Mononuclear cell (primary cell): Measurements from ENCODE around the gene CNOT3. TPM values are rescaled to one million over a fixed set of nuclear protein-coding genes. Genes with fewer than 3 reads are reported as not detected.
"Not testable (repeated sequence)": the region's sequence is repeated elsewhere in the genome, so short reads cannot be mapped to it uniquely, and the experiment has no call there.

ENCODE experiments used
- H3K27me3 ChIP-seq: 2 replicates; pipeline ENCODE4 v1.6.0; 2011; ENCODE audit warnings: low read length, control low read depth; ENCODE audit not compliant: insufficient read depth
- H3K4me1 ChIP-seq: 2 replicates; pipeline ENCODE4 v1.5.1; 2011; ENCODE audit warnings: mild to moderate bottlenecking, low read length, control low read depth; ENCODE audit not compliant: insufficient read depth
- H3K4me3 ChIP-seq: 2 replicates; pipeline ENCODE4 v1.5.1; 2011; ENCODE audit warnings: mild to moderate bottlenecking, low read length, moderate library complexity
- H3K9me3 ChIP-seq: 2 replicates; pipeline ENCODE4 v1.5.1; 2011; ENCODE audit warnings: low read depth, mild to moderate bottlenecking, control low read depth, low read length
- total RNA-seq: library from RNA; depleted of rRNA; stranded (reverse); fragments of >200 nt; gene quantifications from one replicate; pipeline ENCODE4 v1.2.3, GENCODE V29; 2012

Gene CNOT3
- total RNA-seq, 1 donor, result 8.1 TPM

DNA sequence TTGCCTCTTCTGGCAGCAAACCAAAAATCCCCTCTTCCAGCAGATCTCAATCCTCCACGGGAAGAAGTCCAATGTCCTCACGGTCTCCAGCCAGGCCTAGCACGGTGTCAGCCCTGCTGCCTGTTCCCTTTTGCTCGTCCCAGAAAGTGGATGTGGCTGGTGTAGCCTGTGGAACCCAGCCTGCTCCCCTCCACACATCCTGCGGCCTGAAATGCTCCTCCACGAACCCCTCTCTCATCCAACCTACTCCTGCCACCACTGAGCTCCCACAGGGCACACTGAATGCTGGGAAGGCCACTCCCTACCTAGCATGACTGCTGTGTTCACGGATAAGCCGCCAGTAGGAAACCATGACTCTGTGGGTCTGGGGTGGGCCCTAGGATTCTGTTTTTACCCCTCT, 48.8 kb downstream of the CNOT3 start:
- H3K27me3 ChIP-seq, result no peaks in the 10 kb centered on the region
- no peaks in the 10 kb centered on the region for H3K9me3 ChIP-seq

DNA sequence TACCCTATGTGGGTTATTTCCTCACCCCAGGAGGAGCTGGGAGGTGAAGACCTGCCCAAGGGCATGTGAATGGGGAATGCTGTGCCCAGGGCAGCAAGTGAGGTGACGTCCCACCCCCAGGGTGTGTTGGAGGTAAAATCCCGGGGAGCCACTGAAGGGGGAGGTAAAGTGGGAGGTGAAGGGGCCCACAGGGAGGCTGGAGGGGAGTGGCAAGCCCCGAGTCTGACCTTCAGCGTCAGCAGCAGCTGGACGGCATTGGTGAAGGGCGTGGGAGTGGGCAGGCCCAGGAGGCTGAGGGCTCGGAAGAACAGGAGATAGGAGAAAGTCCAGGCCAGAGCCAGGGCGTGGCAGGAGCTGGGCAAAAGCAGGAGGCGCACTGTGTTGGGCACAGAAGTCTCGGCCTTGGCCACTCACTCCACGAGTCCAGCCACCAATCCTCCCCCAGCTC, 49.4 kb downstream of the CNOT3 start:
- Histone ChIP-seq H3K9me3 (no peaks in the 10 kb centered on the region), H3K27me3 (no peaks in the 10 kb centered on the region), H3K4me1 (peaks cover 26% of the 10 kb centered on the region), H3K4me3 (no peak overlapping the region)

More for the DNA sequence above, 48.8 kb downstream of the CNOT3 start:
- Histone ChIP-seq H3K4me1 (peaks cover 21% of the 10 kb centered on the region), H3K4me3 (no peak overlapping the region)

DNA sequence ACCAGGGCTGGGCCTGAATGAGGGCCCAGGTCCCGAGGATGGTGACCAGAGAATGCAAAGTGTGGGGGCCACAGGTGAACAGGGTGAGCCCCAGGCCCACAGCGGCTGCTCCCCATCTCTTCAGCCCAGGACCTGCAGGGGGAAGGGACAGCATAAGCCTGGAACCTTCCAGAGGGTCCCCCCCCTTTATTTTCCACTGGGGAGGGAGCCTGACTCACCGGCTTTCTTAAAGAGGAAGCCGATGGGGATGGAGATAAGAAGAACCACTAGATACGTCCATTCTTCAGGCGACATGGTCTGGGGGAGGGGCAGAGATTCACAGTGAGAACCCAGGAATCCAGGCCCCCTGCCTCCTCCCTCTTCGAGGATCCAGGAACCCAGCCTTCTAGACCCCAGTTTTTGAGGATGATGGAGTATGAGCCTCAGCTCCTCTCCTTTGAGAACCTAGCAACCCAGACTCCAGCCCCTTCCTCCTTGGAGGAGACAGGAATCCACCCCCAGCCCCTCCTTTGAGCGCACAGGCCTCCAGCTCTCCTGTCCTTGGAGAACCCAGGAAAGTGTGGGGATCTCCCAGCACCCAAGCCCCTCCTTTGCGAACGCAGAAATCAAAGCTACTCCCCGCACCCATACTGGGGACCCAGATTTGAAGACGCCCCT, 50.8 kb downstream of the CNOT3 start:
- no peaks in the 10 kb centered on the region for H3K27me3 ChIP-seq
- peaks cover 37% of the 10 kb centered on the region for H3K4me1 ChIP-seq
- H3K9me3 ChIP-seq, result no peaks in the 10 kb centered on the region
- H3K4me3 ChIP-seq, result peak overlapping the region; percentile 78

DNA sequence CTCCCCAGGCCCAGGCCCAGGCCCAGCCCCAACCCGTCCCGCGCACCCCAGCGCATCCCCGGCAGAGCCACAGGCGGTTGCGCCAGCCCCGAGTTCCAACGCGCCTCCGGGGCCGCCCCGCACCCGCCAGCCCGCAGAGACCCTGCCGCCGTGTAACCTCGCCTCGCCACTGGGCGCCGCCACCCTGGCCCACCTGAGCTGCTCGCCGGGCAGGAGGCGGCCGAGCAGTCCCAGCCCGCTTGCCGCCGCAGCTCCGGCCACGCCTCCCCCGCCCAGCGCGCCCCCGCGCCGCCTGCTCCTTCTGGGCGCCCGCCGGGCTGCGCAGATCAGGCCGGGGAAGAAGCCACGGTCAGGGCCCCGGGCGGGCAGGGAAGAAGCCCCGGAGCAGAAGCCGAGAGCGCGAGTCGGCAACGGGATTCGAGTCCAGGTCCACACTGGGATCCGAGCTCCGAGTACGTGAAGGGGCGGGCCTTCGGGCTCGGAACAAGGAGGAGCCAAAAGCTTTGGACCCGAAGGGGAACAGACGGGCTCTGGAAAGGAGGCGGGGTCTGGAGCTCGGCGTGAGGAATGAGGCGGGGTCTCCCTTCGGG, 51.7 kb downstream of the CNOT3 start, which contains the start of gene MBOAT7:
Gene MBOAT7, minus strand, starts transcription at position 436 of the 590 bp plus-strand sequence. CDS start 1,072 bp downstream, outside the sequence.
- Histone ChIP-seq H3K4me3 (peak within 1 kb of the TSS; percentile 78), H3K4me1 (peaks cover 37% of the 10 kb centered on the region), H3K27me3 (no peaks in the 10 kb centered on the region), H3K9me3 (no peaks in the 10 kb centered on the region)

- H3K4me1 ChIP-seq, result peaks cover 37% of the 10 kb centered on the region
- no peaks in the 10 kb centered on the region for H3K27me3 ChIP-seq
- peak overlapping the region; percentile 78 for H3K4me3 ChIP-seq
- no peaks in the 10 kb centered on the region for H3K9me3 ChIP-seq
These were observed 52.4 kb downstream of the CNOT3 start for GRCh38 chr19:54189735-54190502.

- Histone ChIP-seq H3K27me3 (no peaks in the 10 kb centered on the region), H3K9me3 (no peaks in the 10 kb centered on the region), H3K4me3 (peak overlapping the region; percentile 78), H3K4me1 (peaks cover 37% of the 10 kb centered on the region)
These were observed 53.0 kb downstream of the CNOT3 start for GRCh38 chr19:54190503-54191010.

DNA sequence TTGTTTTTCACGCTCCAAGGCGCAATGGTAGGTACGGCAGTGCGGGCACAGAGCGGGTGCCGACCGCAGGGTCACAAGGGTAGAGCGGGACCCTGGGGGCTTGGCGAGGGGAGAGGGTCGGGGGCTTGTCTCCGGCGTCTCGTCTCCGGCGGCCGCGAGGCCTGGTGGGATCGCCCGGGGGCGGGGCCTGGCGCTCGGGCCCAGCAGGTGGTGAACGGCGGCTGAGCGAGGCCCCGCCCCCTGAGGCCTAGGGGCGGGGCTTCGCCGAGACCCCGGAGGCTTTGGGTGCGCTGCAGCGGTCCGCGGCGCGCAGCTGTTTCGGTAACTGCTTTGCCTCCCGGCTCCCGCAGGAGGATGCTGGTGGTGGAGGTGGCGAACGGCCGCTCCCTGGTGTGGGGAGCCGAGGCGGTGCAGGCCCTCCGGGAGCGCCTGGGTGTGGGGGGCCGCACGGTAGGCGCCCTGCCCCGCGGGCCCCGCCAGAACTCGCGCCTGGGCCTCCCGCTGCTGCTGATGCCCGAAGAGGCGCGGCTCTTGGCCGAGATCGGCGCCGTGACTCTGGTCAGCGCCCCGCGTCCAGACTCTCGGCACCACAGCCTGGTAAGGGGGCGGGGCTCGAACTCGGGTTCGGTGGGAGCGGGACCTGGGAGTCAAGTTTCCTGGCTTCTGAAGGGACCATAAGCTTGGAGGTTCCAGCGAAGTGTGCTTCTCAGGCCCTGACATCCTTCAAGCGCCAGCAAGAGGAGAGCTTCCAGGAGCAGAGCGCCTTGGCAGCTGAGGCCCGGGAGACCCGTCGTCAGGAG, 53.6 kb downstream of the CNOT3 start, which contains the start of gene TSEN34:
Gene TSEN34, plus strand, starts transcription at position 298 of the 800 bp plus-strand sequence. Its CDS starts 57 bp downstream, at position 355.
- Histone ChIP-seq H3K9me3 (no peaks in the 10 kb centered on the region), H3K4me3 (peak within 1 kb of the TSS; percentile 78), H3K4me1 (peaks cover 37% of the 10 kb centered on the region), H3K27me3 (no peaks in the 10 kb centered on the region)

DNA sequence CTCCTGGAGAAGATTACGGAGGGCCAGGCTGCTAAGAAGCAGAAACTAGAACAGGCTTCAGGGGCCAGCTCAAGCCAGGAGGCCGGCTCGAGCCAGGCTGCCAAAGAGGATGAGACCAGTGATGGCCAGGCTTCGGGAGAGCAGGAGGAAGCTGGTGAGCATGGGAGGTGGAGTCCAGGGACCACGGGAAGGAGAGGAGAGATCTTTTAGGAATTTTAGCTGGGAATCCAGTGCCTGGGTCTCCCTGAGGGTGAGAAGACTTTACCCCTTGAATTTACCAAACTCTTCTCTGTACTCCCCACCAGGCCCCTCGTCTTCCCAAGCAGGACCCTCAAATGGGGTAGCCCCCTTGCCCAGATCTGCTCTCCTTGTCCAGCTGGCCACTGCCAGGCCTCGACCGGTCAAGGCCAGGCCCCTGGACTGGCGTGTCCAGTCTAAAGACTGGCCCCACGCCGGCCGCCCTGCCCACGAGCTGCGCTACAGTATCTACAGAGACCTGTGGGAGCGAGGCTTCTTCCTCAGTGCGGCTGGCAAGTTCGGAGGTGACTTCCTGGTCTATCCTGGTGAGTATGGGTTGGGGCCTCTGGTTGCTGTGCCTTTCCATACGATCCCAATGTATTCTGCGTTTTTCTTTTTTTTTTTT, 54.4 kb downstream of the CNOT3 start:
- Histone ChIP-seq H3K9me3 (no peaks in the 10 kb centered on the region), H3K27me3 (no peaks in the 10 kb centered on the region), H3K4me3 (peak overlapping the region; percentile 78), H3K4me1 (peaks cover 35% of the 10 kb centered on the region)

DNA sequence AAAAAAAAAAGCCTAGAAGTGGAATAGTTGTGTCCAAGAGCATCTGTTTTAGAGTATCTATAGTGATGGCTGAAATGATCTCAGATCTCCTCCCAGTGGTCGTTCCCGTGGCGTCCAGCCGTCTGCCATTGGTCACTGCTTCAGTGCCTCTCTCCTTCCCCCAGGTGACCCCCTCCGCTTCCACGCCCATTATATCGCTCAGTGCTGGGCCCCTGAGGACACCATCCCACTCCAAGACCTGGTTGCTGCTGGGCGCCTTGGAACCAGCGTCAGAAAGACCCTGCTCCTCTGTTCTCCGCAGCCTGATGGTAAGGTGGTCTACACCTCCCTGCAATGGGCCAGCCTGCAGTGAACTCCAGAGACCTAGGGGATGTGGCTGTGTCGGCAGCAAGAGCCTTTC, 55.4 kb downstream of the CNOT3 start:
- Histone ChIP-seq H3K4me3 (no peak overlapping the region), H3K27me3 (no peaks in the 10 kb centered on the region), H3K9me3 (no peaks in the 10 kb centered on the region), H3K4me1 (peaks cover 25% of the 10 kb centered on the region)

GRCh38 chr19:54194463-54194862, 56.9 kb downstream of the CNOT3 start:
- H3K27me3 ChIP-seq, H3K4me3 ChIP-seq, H3K9me3 ChIP-seq: not testable (repeated sequence)
- peaks cover 18% of the 10 kb centered on the region for H3K4me1 ChIP-seq

- Histone ChIP-seq H3K9me3 (no peaks in the 10 kb centered on the region), H3K4me1 (peaks cover 29% of the 10 kb centered on the region), H3K4me3 (no peak overlapping the region), H3K27me3 (no peaks in the 10 kb centered on the region)
These were observed 59.0 kb downstream of the CNOT3 start for GRCh38 chr19:54196536-54196935.

GRCh38 chr19:54197121-54197520, 59.6 kb downstream of the CNOT3 start:
- no peaks in the 10 kb centered on the region for H3K27me3 ChIP-seq
- H3K4me1 ChIP-seq, result peaks cover 29% of the 10 kb centered on the region
- no peaks in the 10 kb centered on the region for H3K9me3 ChIP-seq
- no peak overlapping the region for H3K4me3 ChIP-seq

- Histone ChIP-seq H3K9me3 (no peaks in the 10 kb centered on the region), H3K4me1 (peaks cover 43% of the 10 kb centered on the region), H3K27me3 (no peaks in the 10 kb centered on the region), H3K4me3 (no peak overlapping the region)
These were observed 61.8 kb downstream of the CNOT3 start for GRCh38 chr19:54199401-54199800.

DNA sequence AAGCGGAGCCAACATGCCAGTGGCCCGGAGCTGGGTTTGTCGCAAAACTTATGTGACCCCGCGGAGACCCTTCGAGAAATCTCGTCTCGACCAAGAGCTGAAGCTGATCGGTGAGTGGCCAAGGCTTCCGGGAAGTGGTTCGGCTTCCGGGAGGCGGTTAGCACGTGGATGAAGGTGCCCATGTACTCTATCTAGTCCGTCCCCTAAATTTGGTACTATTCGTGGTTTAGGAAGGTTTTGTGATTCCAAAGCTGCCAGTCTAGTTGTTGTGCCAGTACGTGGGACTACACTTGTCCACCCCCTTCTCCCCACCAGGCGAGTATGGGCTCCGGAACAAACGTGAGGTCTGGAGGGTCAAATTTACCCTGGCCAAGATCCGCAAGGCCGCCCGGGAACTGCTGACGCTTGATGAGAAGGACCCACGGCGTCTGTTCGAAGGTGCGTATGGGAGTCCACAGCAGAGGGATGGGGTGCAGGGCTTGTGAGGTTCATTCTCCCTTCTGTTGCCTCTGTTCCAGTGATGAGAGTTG, 63.7 kb downstream of the CNOT3 start:
- Histone ChIP-seq H3K9me3 (no peaks in the 10 kb centered on the region), H3K27me3 (no peaks in the 10 kb centered on the region), H3K4me3 (peak overlapping the region; percentile 59), H3K4me1 (peaks cover 61% of the 10 kb centered on the region)
